Measurements from ENCODE around the gene MAN2A2. TPM values are rescaled to one million over a fixed set of nuclear protein-coding genes. Genes with fewer than 3 reads are reported as not detected.

The MAN2A2 gene
- total and polyA plus RNA-seq, 9 of the 15 experiments (the other 6 are each of a cell fraction or from before 2014, with no cell fraction given), result 7.3 to 151 (median 43.4) TPM

GRCh38 chr15:90954712-90955623 is 51.9 kb downstream of the MAN2A2 start, which contains the start of gene RCCD1 (continued):
- TF ChIP-seq MGA (IDR thresholded peaks at IDR 0.05), result peak; percentile 96
- TF ChIP-seq TAF1 (IDR thresholded peaks at IDR 0.05; ENCODE audit: control insufficient read depth, extremely low read depth, insufficient read depth, low read length, severe bottlenecking), result peak; percentile 69
- TF ChIP-seq ELK1 (CRISPR knock-in tag; IDR thresholded peaks at IDR 0.05), result no peak
- TF ChIP-seq HEY1 (CRISPR knock-in tag; IDR thresholded peaks at IDR 0.05; ENCODE audit: borderline replicate concordance), result 0 out of 2 replicates have a peak, but pooled peaks have one; percentile 60
- peak in 1 of 2 experiments; percentile 77; a peak in 2 of 4 replicates for TF ChIP-seq ZNF639 (CRISPR knock-in tag; conservative IDR thresholded peaks at IDR 0.05 in 1 of 2, IDR thresholded peaks at IDR 0.05 in 1 of 2)
- TF ChIP-seq TEAD4 (IDR thresholded peaks at IDR 0.05; ENCODE audit: low read length), result no peak; the same call in 1 of the 2 replicates
- TF ChIP-seq TEAD4 (CRISPR knock-in tag; IDR thresholded peaks at IDR 0.05; ENCODE audit: borderline replicate concordance), result no peak
- TF ChIP-seq HES1 (IDR thresholded peaks at IDR 0.05; ENCODE audit: low read depth), result peak; percentile 91
- peak; percentile 72 for TF ChIP-seq NEUROD1 (IDR thresholded peaks at IDR 0.05; ENCODE audit: borderline replicate concordance, low read depth, low read length, partially characterized antibody)
- TF ChIP-seq TAL1 (IDR thresholded peaks at IDR 0.05), result no peak
- TF ChIP-seq SUPT5H (IDR thresholded peaks at IDR 0.05), result peak; percentile 89
